GM19463 (cell line): Measurements from ENCODE around the gene C3orf18.

Source experiments
- ATAC-seq: cut with Tn5 transposase; IDR thresholded peaks from one replicate; pipeline ENCODE4 v1.9.1; 2021; ENCODE audit warnings: mild to moderate bottlenecking, moderate library complexity; ENCODE audit not compliant: unreplicated experiment

C3orf18 gene

GRCh38 chr3:50581459-50581842 lies 13.9 kb upstream of the C3orf18 start:
- ATAC-seq: no peak

- no peak for ATAC-seq
Measured at GRCh38 chr3:50580683-50581458, 13.3 kb upstream of the C3orf18 start.

- ATAC-seq: no peak
Measured at GRCh38 chr3:50577348-50577747, 9.8 kb upstream of the C3orf18 start.

GRCh38 chr3:50575372-50575771 lies 7.8 kb upstream of the C3orf18 start:
- ATAC-seq: no peak

- no peak for ATAC-seq
Measured at GRCh38 chr3:50574444-50574831, 6.9 kb upstream of the C3orf18 start.

GRCh38 chr3:50573566-50574443 lies 6.3 kb upstream of the C3orf18 start:
- no peak for ATAC-seq

- ATAC-seq: no peak
Measured at GRCh38 chr3:50572801-50573371, 5.3 kb upstream of the C3orf18 start.

GRCh38 chr3:50572158-50572557 lies 4.6 kb upstream of the C3orf18 start:
- ATAC-seq: no peak

- ATAC-seq: no peak
Measured at GRCh38 chr3:50571486-50571885, 3.9 kb upstream of the C3orf18 start.

GRCh38 chr3:50570508-50571279 lies 3.1 kb upstream of the C3orf18 start:
- no peak for ATAC-seq

GRCh38 chr3:50568947-50569749 lies 1.6 kb upstream of the C3orf18 start, which contains the start of gene HEMK1:
TSS of gene HEMK1 (plus strand) at chr3:50569522. CDS start at chr3:50571105, 1,583 bp downstream.
- peak; percentile 65 for ATAC-seq

- ATAC-seq: no peak
Measured at GRCh38 chr3:50567011-50567385, 549 bp downstream of the C3orf18 start.

- ATAC-seq: no peak
Measured at GRCh38 chr3:50564321-50564720, 3.2 kb downstream of the C3orf18 start.

- ATAC-seq: no peak
Measured at GRCh38 chr3:50563867-50564266, 3.7 kb downstream of the C3orf18 start.

- no peak for ATAC-seq
Measured at GRCh38 chr3:50562861-50563260, 4.7 kb downstream of the C3orf18 start.

- ATAC-seq: no peak
Measured at GRCh38 chr3:50559702-50560101, 7.8 kb downstream of the C3orf18 start.

- ATAC-seq: no peak
Measured at GRCh38 chr3:50557915-50558314, 9.6 kb downstream of the C3orf18 start.

GRCh38 chr3:50557106-50557505 lies 10.4 kb downstream of the C3orf18 start:
- ATAC-seq: no peak

GRCh38 chr3:50554553-50554952 lies 13.0 kb downstream of the C3orf18 start:
- no peak for ATAC-seq

GRCh38 chr3:50552598-50552997 lies 14.9 kb downstream of the C3orf18 start:
- no peak for ATAC-seq
